AG10803 (cell line): ENCODE measurements around the gene SIK3.

Experiments
- DNase-seq: peaks from one replicate; pipeline ENCODE4 v3.0.0; 2010; ENCODE audit warnings: low read depth
- H3K4me3 ChIP-seq: 2 replicates; pipeline ENCODE4 v1.5.1; 2011; ENCODE audit warnings: mild to moderate bottlenecking, low read length, control low read depth
- TF ChIP-seq, protein P1 (sequence below): conservative IDR thresholded peaks from 2 replicates; pipeline ENCODE4 v1.5.1; 2011; ENCODE audit warnings: mild to moderate bottlenecking, low read length, control low read depth, inconsistent platforms

Gene SIK3

DNA sequence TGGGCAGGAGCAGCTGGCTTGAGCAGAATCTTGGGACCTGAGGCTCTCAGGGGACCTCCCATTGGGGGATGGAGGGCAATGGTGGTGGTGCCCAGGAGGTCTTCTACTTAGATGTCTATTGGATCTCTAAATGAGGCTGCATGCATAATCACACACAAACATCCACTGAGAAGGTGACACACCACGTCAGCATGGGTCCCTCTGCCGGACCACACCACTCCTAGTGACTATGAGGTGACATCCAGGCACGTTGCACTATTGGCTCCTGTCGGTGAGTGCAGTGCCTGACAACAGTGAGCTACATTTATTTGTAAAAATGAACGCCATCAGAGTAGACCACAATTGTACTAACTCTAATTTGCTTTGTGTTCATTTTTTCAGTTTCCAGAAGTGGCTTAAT lies 272.8 kb downstream of the SIK3 start:
- TF ChIP-seq, protein P1, sequence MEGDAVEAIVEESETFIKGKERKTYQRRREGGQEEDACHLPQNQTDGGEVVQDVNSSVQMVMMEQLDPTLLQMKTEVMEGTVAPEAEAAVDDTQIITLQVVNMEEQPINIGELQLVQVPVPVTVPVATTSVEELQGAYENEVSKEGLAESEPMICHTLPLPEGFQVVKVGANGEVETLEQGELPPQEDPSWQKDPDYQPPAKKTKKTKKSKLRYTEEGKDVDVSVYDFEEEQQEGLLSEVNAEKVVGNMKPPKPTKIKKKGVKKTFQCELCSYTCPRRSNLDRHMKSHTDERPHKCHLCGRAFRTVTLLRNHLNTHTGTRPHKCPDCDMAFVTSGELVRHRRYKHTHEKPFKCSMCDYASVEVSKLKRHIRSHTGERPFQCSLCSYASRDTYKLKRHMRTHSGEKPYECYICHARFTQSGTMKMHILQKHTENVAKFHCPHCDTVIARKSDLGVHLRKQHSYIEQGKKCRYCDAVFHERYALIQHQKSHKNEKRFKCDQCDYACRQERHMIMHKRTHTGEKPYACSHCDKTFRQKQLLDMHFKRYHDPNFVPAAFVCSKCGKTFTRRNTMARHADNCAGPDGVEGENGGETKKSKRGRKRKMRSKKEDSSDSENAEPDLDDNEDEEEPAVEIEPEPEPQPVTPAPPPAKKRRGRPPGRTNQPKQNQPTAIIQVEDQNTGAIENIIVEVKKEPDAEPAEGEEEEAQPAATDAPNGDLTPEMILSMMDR = no peak
- no peak overlapping the region for H3K4me3 ChIP-seq
- no peak for DNase-seq

GRCh38 chr11:116823031-116823843 lies 275.0 kb downstream of the SIK3 start, which contains the start of gene APOA4:
APOA4 (minus strand) TSS chr11:116823304; CDS start chr11:116823191, 113 bp downstream.
- TF ChIP-seq, protein P1 = no peak
- DNase-seq = no peak
- H3K4me3 ChIP-seq = no peak within 1 kb of the TSS

- TF ChIP-seq, protein P1 = no peak
- no peak for DNase-seq
- no peak overlapping the region for H3K4me3 ChIP-seq
Observed at GRCh38 chr11:116822575-116822974, 275.7 kb downstream of the SIK3 start.

DNA sequence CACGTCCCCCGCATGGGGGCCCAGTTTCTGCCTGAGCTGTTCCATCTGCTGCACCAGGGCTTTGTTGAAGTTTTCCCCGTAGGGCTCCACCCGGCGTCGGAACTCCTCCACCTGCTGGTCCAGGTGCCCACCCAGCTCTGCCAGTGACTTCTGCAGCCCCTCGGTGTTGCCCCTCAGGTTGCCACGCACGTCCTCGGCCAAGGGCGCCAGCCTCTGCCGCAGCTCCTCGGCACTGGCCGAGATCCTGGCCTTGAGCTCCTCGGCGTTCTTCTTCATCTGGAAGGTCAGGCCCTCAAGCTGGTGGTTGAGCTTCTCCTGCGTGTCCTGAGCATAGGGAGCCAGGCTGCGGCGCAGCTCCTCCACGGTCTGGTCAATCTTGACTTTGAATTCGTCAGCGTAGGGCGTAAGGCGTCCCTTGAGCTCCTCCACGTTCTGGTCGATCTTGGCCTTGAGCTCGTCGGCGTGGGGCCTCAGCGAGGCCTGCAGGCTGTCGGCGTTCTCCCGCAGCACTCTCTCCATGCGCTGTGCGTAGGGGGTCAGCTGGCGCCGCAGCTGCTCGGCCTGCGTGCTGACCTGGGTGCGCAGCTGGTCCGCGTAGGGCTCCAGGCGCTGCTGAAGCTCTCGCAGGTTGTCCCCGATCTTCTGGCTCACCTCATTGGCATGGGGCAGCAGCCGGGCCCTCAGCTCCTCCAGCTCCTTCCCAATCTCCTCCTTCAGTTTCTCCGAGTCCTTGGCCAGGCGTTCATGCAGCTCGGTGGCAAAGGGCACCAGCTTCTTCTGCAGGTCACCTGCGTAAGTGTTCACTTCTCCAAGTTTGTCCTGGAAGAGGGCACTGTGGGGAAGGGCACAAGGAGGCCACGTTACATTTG lies 276.9 kb downstream of the SIK3 start:
- no peak overlapping the region for H3K4me3 ChIP-seq
- TF ChIP-seq, protein P1 = no peak
- no peak for DNase-seq

- TF ChIP-seq, protein P1 = no peak
- no peak overlapping the region for H3K4me3 ChIP-seq
Observed at GRCh38 chr11:116819049-116819448, 279.2 kb downstream of the SIK3 start.

DNA sequence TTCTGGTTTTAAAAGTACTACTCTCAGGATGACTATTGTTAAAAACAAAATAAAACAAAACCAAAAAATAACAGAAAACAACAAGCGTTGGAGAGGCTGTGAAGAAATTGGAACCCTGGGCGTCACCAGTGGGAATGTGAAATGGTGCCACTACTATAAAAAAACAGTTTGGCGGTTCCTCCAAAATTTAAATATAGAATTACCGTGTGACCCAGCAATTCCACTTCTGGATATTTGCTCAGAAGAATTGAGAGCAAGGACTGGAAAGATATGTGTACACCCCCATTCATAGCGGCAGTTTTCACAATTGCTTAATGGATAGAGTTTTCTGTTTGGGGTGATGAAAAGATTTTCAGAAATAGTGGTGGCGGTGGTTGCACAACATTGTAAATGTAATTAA lies 283.7 kb downstream of the SIK3 start:
- no peak overlapping the region for H3K4me3 ChIP-seq
- no peak for DNase-seq
- TF ChIP-seq, protein P1 = no peak

More at GRCh38 chr11:116819049-116819448, 279.2 kb downstream of the SIK3 start:
- no peak for DNase-seq
